Activated CD8-positive, alpha-beta memory T cell treated with anti-CD3 and anti-CD28 coated beads, Interleukin-2, amount 10 ng/mL, durations not matched to agents 7 days and 5 days (primary cell): ENCODE results near the gene HAT1. TPM values are rescaled to one million over a fixed set of nuclear protein-coding genes. Genes with fewer than 3 reads are reported as not detected.
"Not testable (repeated sequence)": the region's sequence is repeated elsewhere in the genome, so short reads cannot be mapped to it uniquely, and the experiment has no call there.

Source experiments
- ATAC-seq: fragments of 150-1000 bp; cut with Tn5 transposase; one replicate; pipeline ENCODE4 v1.10.0; 2021; ENCODE audit warnings: moderate library complexity
- CTCF ChIA-PET: fragments of 350-600 bp; sonication (Branson Sonifier 250); formaldehyde crosslinking; loops from one replicate; lab custom pipeline; 2021; ENCODE audit warnings: antibody characterized with exemption; lab: Charles Lee
- DNase-seq: peaks from one replicate; pipeline ENCODE4 v3.0.0-alpha.2; 2020
- H3K27ac Mint-ChIP-seq: one replicate; pipeline ENCODE4 v1.8.0; 2021; ENCODE audit warnings: mild to moderate bottlenecking, mixed read lengths
- H3K27me3 Mint-ChIP-seq: one replicate; pipeline ENCODE4 v1.8.0; 2021; ENCODE audit warnings: mixed read lengths
- H3K36me3 Mint-ChIP-seq: one replicate; pipeline ENCODE4 v1.8.0; 2021; ENCODE audit warnings: mild to moderate bottlenecking, mixed read lengths
- H3K4me1 Mint-ChIP-seq: one replicate; pipeline ENCODE4 v1.8.0; 2021; ENCODE audit warnings: mixed read lengths
- H3K4me3 Mint-ChIP-seq: one replicate; pipeline ENCODE4 v1.8.0; 2021; ENCODE audit warnings: mild to moderate bottlenecking, moderate library complexity, mixed read lengths
- H3K9me3 Mint-ChIP-seq: one replicate; pipeline ENCODE4 v1.8.0; 2022; ENCODE audit warnings: low read depth, mixed read lengths
- total RNA-seq, 2 experiments: library from RNA; stranded (reverse); gene quantifications; one replicate each; pipeline ENCODE4 v1.2.3, GENCODE V29; 2021

The HAT1 gene
- total RNA-seq, 2 experiments from 2014 or later: 60.2 to 70.9 TPM

- Mint-ChIP-seq H3K27ac (no peak overlapping the region), H3K4me1 (peaks cover 12% of the 10 kb centered on the region), H3K4me3 (no peak overlapping the region), H3K27me3 (no peaks in the 10 kb centered on the region), H3K36me3 (peaks cover 29% of the 10 kb centered on the region), H3K9me3 (no peaks in the 10 kb centered on the region)
- ATAC-seq (no peak), DNase-seq (no peak)
- CTCF ChIA-PET: no interaction called here
Observed at GRCh38 chr2:171965661-171966060, 43.4 kb downstream of the HAT1 start.

- ATAC-seq (no peak), DNase-seq (no peak)
- H3K36me3 Mint-ChIP-seq: peaks cover 26% of the 10 kb centered on the region
- no peaks in the 10 kb centered on the region for H3K9me3 Mint-ChIP-seq
- peaks cover 10% of the 10 kb centered on the region for H3K4me1 Mint-ChIP-seq
- H3K4me3 Mint-ChIP-seq: no peak overlapping the region
- CTCF ChIA-PET: no interaction called here
- H3K27ac Mint-ChIP-seq: no peak overlapping the region
- no peaks in the 10 kb centered on the region for H3K27me3 Mint-ChIP-seq
Observed at GRCh38 chr2:171966235-171966634, 44.0 kb downstream of the HAT1 start.

DNA sequence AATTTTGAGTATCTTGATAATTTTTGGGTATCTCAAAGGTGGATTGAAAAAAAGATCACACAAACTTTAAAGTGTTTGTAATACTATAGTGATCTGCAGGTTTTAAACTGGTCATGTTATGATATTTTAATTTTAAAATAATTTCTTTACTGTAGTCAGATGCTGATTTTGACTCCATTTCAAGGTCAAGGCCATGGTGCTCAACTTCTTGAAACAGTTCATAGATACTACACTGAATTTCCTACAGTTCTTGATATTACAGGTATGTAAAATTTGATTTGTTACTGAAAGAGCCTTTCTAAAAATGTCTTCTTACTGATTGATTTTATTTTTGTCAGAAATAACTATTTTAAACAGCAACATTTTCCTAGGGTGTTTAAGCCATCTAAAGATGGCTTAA lies 44.4 kb downstream of the HAT1 start:
- H3K4me3 Mint-ChIP-seq: no peak overlapping the region
- H3K27me3 Mint-ChIP-seq: no peaks in the 10 kb centered on the region
- no peak overlapping the region for H3K27ac Mint-ChIP-seq
- H3K4me1 Mint-ChIP-seq: peaks cover 9% of the 10 kb centered on the region
- no peaks in the 10 kb centered on the region for H3K9me3 Mint-ChIP-seq
- CTCF ChIA-PET: no interaction called here
- H3K36me3 Mint-ChIP-seq: peaks cover 28% of the 10 kb centered on the region
- no peak for ATAC-seq
- no peak for DNase-seq

DNA sequence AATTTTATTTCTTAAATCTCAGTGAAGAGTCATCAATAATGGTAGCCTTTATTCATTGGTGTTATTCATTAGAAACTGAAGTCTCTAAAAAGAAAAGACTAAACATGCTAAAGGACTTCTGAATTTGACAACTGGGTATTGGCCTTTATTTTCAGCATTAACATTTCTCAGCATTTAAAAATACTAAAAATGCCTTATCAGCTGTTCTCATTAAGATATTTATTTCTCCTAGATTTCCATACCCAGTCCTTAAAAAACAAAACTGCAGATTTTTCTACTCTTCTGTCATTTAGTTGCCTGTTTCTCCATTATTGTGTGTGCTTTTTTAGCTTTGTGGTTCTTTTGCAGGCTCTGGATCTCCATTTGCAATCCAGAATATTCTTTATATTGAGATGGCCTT lies 46.2 kb downstream of the HAT1 start:
- H3K9me3 Mint-ChIP-seq: no peaks in the 10 kb centered on the region
- no peaks in the 10 kb centered on the region for H3K27me3 Mint-ChIP-seq
- no peak overlapping the region for H3K4me3 Mint-ChIP-seq
- ATAC-seq (no peak), DNase-seq (no peak)
- peaks cover 33% of the 10 kb centered on the region for H3K36me3 Mint-ChIP-seq
- peaks cover 12% of the 10 kb centered on the region for H3K4me1 Mint-ChIP-seq
- H3K27ac Mint-ChIP-seq: no peak overlapping the region
- CTCF ChIA-PET: no interaction called here

DNA sequence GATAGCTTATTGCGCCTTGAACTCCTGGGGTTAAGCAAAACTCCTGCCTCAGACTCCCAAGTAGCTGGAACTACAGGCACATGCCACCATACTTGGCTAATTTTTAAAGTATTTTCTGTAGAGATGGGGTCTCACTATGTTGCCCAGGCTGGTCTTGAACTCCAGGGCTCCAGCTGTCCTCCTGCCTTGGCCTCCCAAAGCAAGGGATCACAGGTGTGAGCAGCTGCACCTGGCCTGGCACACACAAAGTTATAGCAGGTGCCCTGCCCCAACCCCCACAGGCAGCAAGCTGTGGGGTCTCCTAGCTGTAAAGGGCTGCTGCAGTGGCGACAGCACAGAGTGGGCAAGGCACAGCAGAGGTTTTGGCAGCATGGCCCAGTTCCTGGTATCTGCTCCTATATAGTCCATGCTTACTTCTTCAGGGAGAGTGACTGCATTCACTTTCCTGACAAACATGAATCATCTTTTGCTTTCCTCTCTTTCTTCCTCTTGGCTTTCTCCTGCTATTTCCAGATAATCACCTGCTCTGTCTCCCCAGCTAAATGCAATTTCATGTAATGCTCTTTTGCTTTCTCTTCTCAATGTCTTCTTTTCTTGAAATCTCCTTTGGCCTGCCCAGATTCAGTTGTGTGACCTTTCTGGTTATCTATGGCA lies 50.2 kb downstream of the HAT1 start:
- CTCF ChIA-PET: no interaction called here
- DNase-seq (no peak), ATAC-seq (no peak)
- Mint-ChIP-seq H3K27ac (no peak overlapping the region), H3K36me3 (peaks cover 43% of the 10 kb centered on the region), H3K27me3 (no peaks in the 10 kb centered on the region), H3K4me1 (peaks cover 5% of the 10 kb centered on the region), H3K4me3 (no peak overlapping the region), H3K9me3 (no peaks in the 10 kb centered on the region)

DNA sequence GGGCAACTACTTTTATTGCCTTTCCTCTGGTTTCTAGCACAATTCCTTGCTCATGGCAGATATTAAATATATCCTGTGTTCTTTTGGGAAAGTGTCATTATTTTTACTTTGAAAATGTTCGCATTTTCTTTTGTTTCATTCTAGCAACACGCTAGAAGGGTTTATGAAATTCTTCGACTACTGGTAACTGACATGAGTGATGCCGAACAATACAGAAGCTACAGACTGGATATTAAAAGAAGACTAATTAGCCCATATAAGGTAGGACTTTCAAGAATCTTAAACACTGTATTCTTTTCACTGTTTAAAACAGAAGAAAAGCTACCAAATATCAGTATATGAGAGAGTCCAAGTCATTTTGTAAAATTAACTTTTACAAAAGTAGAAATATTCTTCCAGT lies 56.8 kb downstream of the HAT1 start:
- peaks cover 62% of the 10 kb centered on the region for H3K36me3 Mint-ChIP-seq
- H3K4me1 Mint-ChIP-seq: no peaks in the 10 kb centered on the region
- no peak overlapping the region for H3K4me3 Mint-ChIP-seq
- no peaks in the 10 kb centered on the region for H3K9me3 Mint-ChIP-seq
- no peak for DNase-seq
- no peaks in the 10 kb centered on the region for H3K27me3 Mint-ChIP-seq
- H3K27ac Mint-ChIP-seq: no peak overlapping the region
- CTCF ChIA-PET: interaction anchor here (1.2 kb wide), 1 partner anchor 56 kb away, joined by 3 read pairs; the partner anchor contains the start of gene HAT1
- ATAC-seq: no peak

- peaks cover 32% of the 10 kb centered on the region for H3K36me3 Mint-ChIP-seq
- H3K4me3 Mint-ChIP-seq, H3K27me3 Mint-ChIP-seq, ATAC-seq, H3K9me3 Mint-ChIP-seq, H3K27ac Mint-ChIP-seq, CTCF ChIA-PET, DNase-seq, H3K4me1 Mint-ChIP-seq: not testable (repeated sequence)
Observed at GRCh38 chr2:171983924-171984323, 61.7 kb downstream of the HAT1 start.

- DNase-seq: no peak
- no peaks in the 10 kb centered on the region for H3K27me3 Mint-ChIP-seq
- no peaks in the 10 kb centered on the region for H3K4me1 Mint-ChIP-seq
- H3K27ac Mint-ChIP-seq: no peak overlapping the region
- H3K9me3 Mint-ChIP-seq: no peaks in the 10 kb centered on the region
- H3K36me3 Mint-ChIP-seq: peaks cover 25% of the 10 kb centered on the region
- CTCF ChIA-PET: no interaction called here
- no peak overlapping the region for H3K4me3 Mint-ChIP-seq
- no peak for ATAC-seq
Observed at GRCh38 chr2:171985076-171985475, 62.8 kb downstream of the HAT1 start.

DNA sequence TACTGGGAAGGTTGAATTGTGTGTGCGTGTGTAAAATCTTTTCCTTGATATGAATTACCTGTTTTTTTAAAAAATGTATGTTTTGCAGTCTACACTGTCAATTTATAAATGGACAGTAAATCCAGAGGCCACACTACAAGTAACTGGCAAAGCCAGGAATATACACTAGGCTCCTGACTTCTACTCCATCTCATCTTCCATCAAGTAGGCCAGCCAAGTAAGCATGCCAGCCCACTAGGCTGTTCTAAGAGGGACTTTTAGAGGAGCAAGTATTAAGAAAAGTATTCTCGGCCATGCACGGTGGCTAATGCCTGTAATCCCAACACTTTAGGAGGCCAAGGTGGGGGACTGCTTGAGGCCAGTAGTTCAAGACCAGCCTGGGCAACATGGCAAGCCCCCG lies 64.5 kb downstream of the HAT1 start:
- H3K36me3 Mint-ChIP-seq: peaks cover 23% of the 10 kb centered on the region
- H3K4me1 Mint-ChIP-seq: no peaks in the 10 kb centered on the region
- no peaks in the 10 kb centered on the region for H3K27me3 Mint-ChIP-seq
- H3K9me3 Mint-ChIP-seq: no peaks in the 10 kb centered on the region
- ATAC-seq: no peak
- H3K27ac Mint-ChIP-seq: no peak overlapping the region
- CTCF ChIA-PET: no interaction called here
- no peak overlapping the region for H3K4me3 Mint-ChIP-seq
- no peak for DNase-seq

GRCh38 chr2:171991027-171991426 lies 68.8 kb downstream of the HAT1 start:
- Mint-ChIP-seq H3K27ac (no peak overlapping the region), H3K27me3 (peaks cover 5% of the 10 kb centered on the region)

DNA sequence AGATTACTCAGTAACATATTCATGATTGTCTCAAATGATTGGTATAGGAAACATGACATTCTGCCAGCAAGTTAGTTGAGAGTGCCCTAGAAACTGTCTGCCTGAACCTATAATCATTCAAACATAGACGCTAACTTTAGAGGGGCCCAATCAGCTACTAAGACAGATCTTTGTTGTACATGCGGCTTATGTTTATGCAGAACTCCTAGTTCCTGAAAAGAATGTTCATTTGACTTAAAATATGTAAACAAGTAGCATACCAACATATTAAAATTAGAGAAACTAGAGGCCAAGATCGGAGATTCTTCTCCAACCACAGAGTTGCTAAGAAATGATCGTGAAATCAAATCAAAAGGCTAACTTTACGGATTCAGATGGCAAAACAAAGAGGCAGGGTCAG lies 73.3 kb downstream of the HAT1 start:
- Mint-ChIP-seq H3K36me3 (no peaks in the 10 kb centered on the region), H3K27ac (no peak overlapping the region), H3K4me3 (no peak overlapping the region), H3K4me1 (peaks cover 16% of the 10 kb centered on the region), H3K27me3 (peaks cover 17% of the 10 kb centered on the region), H3K9me3 (no peaks in the 10 kb centered on the region)
- CTCF ChIA-PET: no interaction called here
- ATAC-seq (no peak), DNase-seq (no peak)

More at GRCh38 chr2:171991027-171991426, 68.8 kb downstream of the HAT1 start:
- Mint-ChIP-seq H3K4me3 (no peak overlapping the region), H3K4me1 (no peaks in the 10 kb centered on the region), H3K9me3 (no peaks in the 10 kb centered on the region), H3K36me3 (no peaks in the 10 kb centered on the region)
- no peak for ATAC-seq
- DNase-seq: no peak
- CTCF ChIA-PET: no interaction called here

GRCh38 chr2:171996021-171996420 lies 73.8 kb downstream of the HAT1 start:
- no peak overlapping the region for H3K4me3 Mint-ChIP-seq
- no peaks in the 10 kb centered on the region for H3K36me3 Mint-ChIP-seq
- ATAC-seq (no peak), DNase-seq (no peak)
- no peak overlapping the region for H3K27ac Mint-ChIP-seq
- peaks cover 17% of the 10 kb centered on the region for H3K27me3 Mint-ChIP-seq
- CTCF ChIA-PET: no interaction called here
- no peaks in the 10 kb centered on the region for H3K9me3 Mint-ChIP-seq
- H3K4me1 Mint-ChIP-seq: peaks cover 20% of the 10 kb centered on the region

DNA sequence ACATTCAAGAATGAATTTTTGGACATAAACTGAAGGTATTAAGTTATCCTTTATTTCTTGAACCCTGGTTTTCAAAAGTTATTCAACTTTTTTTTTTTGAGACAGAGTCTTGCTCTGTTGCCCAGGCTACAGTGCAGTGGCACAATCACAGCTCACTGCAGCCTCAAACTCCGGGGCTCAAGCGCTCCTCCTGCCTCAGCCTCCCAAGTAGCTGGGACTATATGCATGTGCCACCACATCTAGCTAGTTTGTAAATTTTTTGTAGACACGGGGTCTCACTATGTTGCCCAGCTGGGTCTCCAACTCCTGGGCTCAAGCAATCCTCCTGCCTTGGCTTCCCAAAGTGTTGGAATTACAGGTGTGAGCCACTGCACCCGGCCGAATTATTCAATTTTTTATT lies 74.8 kb downstream of the HAT1 start:
- DNase-seq, H3K4me3 Mint-ChIP-seq, CTCF ChIA-PET, H3K27ac Mint-ChIP-seq, H3K9me3 Mint-ChIP-seq, H3K36me3 Mint-ChIP-seq, ATAC-seq: not testable (repeated sequence)
- peaks cover 17% of the 10 kb centered on the region for H3K27me3 Mint-ChIP-seq
- peaks cover 21% of the 10 kb centered on the region for H3K4me1 Mint-ChIP-seq

DNA sequence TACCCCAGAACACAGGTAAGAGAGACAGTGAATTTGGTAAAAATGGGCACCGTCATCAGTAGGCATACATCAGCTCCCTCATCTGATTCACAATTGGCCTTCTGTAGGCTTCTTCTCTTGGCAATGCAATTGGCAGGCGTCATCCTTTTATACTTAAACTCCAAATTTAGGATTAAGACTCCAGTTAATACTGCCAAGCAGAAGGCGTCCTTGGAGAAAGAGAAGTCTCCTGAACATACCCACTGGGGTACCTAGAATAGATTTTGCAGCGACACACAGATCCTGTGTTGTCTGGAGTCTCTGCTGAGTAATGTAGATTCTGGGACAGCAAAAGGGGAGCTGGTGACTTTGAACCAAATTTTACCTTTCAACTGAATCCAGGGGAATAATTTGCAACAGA lies 76.9 kb downstream of the HAT1 start:
- Mint-ChIP-seq H3K36me3 (no peaks in the 10 kb centered on the region), H3K4me3 (peak overlapping the region; percentile 88), H3K4me1 (peaks cover 25% of the 10 kb centered on the region), H3K9me3 (no peaks in the 10 kb centered on the region), H3K27me3 (peaks cover 16% of the 10 kb centered on the region), H3K27ac (peak overlapping the region; percentile 63)
- ATAC-seq (peak; percentile 1), DNase-seq (no peak)
- CTCF ChIA-PET: interaction anchor here (1.5 kb wide), 1 partner anchor 104 kb away, joined by 4 read pairs; the partner anchor contains the start of gene DLX2
